ENCODE measurements around the gene KRTAP10-1.
"Not testable (repeated sequence)": the region's sequence is repeated elsewhere in the genome, so short reads cannot be mapped to it uniquely, and the experiment has no call there.

KRTAP10-1 gene

DNA sequence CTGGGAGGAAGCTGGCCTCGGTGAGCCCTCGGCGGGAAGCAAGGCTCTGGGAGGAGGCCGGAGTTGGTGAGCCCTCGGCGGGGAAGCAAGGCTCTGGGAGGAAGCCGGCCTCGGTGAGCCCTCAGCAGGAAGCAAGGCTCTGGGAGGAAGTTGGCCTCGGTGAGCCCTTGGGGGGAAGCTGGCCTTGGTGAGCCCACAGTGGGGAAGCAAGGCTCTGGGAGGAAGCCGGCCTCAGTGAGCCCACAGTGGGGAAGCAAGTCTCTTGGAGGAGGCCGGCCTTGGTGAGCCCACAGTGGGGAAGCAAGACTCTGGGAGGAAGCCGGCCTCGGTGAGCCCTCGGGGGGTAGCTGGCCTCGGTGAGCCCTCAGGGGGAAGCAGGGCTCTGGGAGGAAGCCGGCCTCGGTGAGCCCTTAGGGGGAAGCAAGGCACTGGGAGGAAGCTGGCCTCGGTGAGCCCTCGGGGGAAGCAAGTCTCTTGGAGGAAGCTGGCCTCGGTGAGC lies 36.0 kb downstream of the KRTAP10-1 start:
- DNase-seq = no peak

GRCh38 chr21:44503006-44503889 lies 36.7 kb downstream of the KRTAP10-1 start:
- DNase-seq = not testable (repeated sequence)

DNA sequence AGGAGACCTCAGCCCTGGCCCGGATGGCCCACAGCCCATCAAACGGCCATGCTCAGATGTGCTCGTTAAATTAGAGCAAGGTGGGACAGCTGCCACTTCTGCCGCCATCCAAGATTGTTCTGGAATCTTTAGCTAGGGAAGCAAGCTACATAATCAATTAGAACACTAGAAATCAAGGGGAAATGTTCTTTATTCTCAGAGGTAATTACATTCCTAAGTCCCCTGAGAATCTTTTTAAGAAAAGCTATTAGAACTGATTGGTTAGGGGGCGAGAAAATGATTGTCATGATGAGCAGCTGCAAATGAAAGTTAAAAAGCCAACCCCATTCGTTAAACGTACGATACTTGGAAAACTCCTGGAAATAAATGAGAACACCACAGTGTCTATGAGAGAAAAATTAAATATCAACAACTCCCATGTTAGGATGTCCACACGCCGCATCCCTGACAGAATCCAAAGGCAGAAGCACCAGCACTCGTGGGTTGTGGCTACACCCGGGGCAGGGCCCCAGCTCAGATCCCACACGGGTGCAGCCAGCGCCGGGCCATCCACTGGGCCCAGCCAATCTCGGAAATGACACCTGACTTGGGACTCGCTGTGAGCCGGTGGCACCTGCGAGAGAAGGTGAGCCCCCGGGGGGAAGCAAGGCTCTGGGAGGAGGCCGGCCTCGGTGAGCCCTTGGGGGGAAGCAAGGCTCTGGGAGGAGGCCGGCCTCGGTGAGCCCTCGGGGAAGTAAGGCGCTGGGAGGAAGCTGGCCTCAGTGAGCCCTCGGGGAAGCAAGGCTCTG lies 37.6 kb downstream of the KRTAP10-1 start:
- no peak for DNase-seq

DNA sequence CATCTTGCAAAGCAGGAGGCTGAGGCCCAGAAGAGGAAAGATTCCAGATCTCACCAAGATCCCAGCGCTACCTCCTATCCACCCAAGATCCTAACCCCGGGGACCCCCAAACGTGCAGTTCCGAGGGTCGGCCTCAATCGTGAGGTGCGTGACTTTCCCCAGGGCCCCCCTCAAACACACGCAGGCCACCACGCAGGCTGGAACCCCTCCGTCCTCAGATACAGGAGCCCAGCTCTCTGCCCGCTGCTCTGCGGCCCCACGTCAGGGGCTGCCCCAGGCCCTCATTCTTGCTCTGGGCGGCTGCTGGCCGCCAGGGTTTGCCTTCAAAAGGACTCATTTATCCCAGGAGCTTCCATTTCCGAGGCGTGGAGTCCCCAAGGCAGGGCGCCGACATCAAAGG lies 39.9 kb downstream of the KRTAP10-1 start:
- no peak for DNase-seq

- no peak for DNase-seq
Observed at GRCh38 chr21:44499631-44500030, 40.4 kb downstream of the KRTAP10-1 start.

DNA sequence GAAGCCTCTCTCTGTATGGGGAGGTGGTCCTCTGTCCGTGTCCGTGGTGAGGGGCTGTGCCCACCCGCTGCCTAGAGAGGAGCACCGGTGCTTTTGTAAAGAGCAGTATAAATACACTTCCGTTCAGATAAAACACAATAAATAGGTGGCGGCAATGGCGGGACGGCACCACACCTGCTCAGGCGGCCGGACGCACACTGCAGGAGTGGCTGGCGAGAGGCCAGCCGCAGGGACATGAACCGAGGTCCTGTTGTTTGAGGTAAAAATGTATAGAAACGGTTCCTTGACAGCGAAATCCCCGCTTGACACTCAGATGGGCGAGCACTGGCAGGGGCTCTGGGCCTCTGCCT lies 40.8 kb downstream of the KRTAP10-1 start:
- no peak for DNase-seq

- DNase-seq = no peak
Observed at GRCh38 chr21:44498280-44499210, 41.5 kb downstream of the KRTAP10-1 start.

DNA sequence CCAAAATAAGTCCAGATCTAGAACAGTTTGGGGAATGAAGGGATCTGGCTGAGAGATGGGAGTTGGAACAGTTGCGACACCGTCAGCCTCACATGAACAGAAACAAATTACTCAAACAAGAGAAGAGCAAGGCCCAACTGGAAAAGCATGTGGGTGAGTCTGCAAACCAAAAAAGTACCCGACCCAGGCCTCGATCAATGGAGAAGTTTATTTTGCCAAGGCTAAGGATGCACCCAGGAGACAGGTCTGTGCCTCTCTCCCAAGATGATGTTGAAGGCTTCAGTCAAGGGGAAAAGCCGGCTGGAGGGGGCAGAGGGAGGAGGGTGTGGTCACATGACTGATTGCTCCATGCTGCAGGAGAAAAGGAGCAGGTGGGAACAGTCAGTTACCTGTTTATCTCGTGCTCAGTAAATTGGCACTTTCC lies 42.3 kb downstream of the KRTAP10-1 start:
- DNase-seq = no peak

DNA sequence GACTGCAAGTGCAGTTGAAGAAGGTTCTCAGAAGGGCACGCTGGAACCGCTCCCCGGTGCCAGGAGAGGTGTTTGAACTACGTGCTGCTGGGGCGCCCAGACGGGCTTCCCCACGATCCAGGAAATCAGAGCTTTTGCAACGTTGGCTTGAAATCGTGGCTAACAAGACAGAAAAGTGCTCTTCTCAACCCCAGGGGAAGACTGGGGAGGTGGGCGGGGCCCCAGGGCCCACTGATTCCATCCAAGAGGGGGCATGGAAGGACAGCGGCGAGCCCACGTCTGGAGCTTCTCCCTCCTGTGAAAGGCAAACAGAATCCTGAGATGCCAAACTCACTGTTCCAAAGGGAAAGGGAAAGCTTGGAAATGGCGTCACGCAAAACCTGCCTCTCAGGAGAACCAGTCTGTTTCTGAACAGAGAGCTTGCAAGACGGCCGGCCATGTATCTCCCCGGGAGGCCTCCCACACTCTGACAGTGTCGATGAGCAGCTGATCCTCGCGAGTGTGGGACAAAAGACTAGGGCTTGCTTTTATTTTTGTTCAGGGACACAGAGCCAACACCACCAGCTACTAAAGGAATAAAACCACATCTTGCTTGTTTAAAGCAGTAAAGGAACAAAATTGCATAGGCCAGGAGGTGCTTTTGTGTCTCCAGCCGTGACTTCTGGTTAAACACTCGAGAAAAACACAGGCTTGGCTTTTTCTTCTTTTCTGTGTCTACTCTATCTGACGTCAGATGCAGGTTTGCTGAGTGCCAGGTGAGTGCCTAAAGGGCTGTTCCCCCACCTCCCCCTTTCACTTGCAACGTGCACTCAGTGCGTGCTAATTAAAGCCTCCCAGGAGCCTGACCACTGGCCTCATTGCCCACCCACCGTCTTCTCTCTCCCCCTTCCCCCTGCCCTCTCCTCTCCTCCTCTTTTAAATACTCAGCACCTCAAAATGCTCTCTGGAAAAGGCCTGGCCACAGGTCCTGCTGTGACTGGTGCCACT lies 43.1 kb downstream of the KRTAP10-1 start:
- peak in 2 of 56 donors; percentile 7 to 9 for DNase-seq

DNA sequence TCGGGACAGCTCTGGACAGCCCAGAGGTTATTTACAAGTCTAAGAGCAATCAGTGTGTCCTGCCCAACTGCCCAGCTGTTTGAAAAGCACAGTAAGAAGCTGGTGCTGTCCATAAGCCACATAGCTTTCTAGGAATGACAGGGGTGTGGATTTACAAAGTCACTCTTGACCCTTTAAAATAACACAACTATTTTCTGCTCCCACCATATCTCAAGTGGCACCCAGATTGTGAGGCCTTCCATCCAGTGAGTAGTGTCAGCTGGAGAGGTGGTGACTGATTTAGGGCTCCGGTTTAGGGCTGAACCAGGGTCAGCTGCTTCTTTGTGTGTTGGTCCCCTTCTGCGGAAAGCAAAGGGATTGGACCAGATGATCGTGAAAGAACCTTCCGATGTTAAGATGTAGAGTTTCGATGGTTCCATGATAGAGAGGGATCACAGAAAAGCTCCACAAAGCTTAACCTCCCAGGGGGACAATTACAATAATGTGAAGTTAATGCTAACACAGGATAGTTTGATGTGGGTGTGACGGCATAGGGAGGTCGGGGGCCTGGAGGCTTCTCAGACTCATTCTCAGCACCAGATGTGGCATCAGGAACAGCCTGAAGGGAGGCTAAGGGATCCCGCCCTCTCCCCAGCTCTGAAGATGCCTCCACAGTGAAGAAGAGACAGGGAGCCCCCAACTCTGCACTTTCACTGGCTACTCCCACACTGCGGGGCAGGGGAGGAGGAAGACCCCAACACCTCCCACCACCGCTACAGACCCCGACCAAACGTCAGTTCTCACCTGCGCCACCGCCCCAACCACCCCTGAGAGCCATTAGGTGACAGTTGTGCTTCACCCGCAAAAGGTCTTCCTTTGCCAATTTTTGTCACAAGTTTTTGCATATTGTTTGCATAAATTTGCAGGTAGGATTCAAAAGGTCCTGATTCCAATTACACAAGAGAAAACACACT lies 44.1 kb downstream of the KRTAP10-1 start:
- DNase-seq = no peak

GRCh38 chr21:44494956-44495355 lies 45.0 kb downstream of the KRTAP10-1 start:
- DNase-seq = no peak

DNA sequence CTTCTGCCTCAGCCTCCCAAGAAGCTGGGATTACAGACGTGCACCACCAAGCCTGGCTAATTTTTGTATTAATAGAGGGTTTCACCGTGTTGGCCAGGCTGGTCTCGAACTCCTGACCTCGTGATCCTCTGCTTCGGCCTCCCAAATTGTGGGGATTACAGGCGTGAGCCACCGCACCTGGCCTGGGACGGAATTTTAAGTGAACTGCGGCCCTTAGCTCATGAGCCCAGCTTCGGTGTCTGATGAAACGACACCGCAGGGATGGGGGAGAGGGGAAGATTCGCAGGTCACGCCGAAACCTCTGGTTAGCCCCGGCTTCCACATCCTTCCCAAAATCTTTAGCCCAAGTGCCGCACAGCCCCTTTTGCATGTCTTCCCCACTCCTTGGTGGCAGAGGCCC lies 45.6 kb downstream of the KRTAP10-1 start:
- no peak for DNase-seq

DNA sequence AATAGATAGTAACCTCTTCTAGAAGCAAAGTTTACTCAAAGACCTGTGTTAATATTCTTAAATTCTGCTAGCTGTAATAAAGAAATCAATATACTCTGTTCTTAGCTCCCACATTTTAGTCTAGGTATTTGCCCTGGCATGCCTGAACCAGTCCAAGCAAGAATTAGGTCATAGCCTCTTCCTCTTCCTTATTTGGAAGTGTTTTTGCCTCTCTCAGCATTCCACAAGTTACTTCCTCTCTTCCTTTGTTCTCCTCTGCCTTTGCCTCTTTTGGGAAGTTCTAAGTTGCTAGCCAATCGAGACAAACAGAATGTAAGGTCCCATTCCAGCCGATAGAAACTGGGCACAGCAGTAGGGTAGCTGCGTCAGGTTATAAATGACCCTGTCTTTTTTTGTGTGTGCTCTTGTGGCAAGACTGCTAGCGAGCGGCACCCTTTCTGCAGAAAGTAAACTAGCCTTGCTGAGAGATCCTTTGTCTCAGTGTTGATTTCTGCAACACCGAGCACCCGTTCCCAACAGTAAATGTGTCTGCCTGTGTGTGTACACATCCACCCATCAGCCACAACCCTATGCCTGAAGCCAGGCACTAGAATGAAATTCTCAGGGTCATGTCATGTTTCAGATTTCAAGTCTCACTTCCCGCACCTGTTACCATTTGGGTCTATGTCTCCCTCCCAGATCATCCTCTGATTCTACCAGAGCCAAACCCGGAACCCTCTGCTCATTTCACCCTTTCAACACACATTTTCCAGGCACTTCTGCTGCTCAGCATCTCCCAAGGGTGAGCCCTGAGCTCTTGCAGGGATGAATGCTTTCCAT lies 47.2 kb downstream of the KRTAP10-1 start:
- DNase-seq = no peak

DNA sequence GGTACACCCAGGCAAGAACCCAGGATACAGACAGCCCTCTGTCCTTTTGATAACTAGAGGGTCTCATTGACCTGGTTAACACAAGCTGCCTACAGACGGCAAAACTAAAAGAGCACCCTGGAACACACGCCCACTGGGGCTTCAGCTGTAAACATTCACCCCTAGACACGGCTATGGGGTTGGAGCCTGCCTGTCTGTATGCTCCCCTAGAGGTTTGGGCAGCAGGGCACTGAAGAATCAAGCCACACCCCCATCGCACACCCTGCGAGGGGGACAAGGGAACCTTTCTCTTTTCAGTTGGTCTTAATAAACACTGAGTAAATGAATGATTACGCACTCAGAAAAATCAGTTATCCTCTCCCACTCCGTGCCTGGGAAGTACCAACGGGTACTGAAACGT lies 49.2 kb downstream of the KRTAP10-1 start:
- no peak for DNase-seq

- no peak for DNase-seq
Observed at GRCh38 chr21:44490405-44490804, 49.6 kb downstream of the KRTAP10-1 start.

- DNase-seq = no peak
Observed at GRCh38 chr21:44489962-44490361, 50.0 kb downstream of the KRTAP10-1 start.
